BJ (cell line): ENCODE results near the gene ATP5MC3. TPM values are rescaled to one million over a fixed set of nuclear protein-coding genes. Genes with fewer than 3 reads are reported as not detected.

Experiments
- CTCF ChIA-PET: fragments of 350-600 bp; formaldehyde crosslinking; extraction: SDS; loops from one replicate; lab custom pipeline; 2021; ENCODE audit warnings: antibody characterized with exemption, inconsistent platforms; lab: Yijun Ruan, JAX
- POLR2A ChIA-PET: fragments of 300-600 bp; sonication (Branson Sonifier 250); formaldehyde crosslinking; extraction: SDS; loops from one replicate; lab custom pipeline; 2021; ENCODE audit warnings: antibody characterized with exemption; lab: Charles Lee
- DNase-seq: peaks from one replicate; pipeline ENCODE4 v3.0.0-alpha.2; 2011; ENCODE audit warnings: low read depth
- H3K27me3 ChIP-seq: 2 replicates; pipeline ENCODE4 v1.6.0; 2011; ENCODE audit warnings: low read length; ENCODE audit not compliant: control insufficient read depth, insufficient read depth
- H3K36me3 ChIP-seq: 2 replicates; pipeline ENCODE4 v1.5.1; 2011; ENCODE audit warnings: low read length; ENCODE audit not compliant: control insufficient read depth, insufficient read depth
- H3K4me3 ChIP-seq: 2 replicates; pipeline ENCODE4 v1.5.1; 2011; ENCODE audit warnings: low read depth, mild to moderate bottlenecking, control low read depth, low read length
- polyA plus RNA-seq: library from polyadenylated mRNA; depleted of rRNA; stranded (reverse); fragments of >200 nt; gene quantifications from 2 replicates; pipeline ENCODE4 v1.2.3, GENCODE V29; 2011; rRNA removed
- small RNA-seq: library from RNA; depleted of rRNA; stranded (forward); fragments of <200 nt; gene quantifications from one replicate; pipeline ENCODE3, GENCODE V24; 2012; ENCODE audit warnings: low replicate concordance, low read depth; ENCODE audit not compliant: insufficient read length
- TF ChIP-seq, protein P1 (sequence below): IDR thresholded peaks from 2 replicates; pipeline ENCODE4 v1.5.1; 2011; ENCODE audit warnings: low read depth, mild to moderate bottlenecking, control low read depth, inconsistent platforms, low read length, moderate library complexity; ENCODE audit not compliant: insufficient read depth

The ATP5MC3 gene
- polyA plus RNA-seq, 1 experiment = 202 TPM

DNA sequence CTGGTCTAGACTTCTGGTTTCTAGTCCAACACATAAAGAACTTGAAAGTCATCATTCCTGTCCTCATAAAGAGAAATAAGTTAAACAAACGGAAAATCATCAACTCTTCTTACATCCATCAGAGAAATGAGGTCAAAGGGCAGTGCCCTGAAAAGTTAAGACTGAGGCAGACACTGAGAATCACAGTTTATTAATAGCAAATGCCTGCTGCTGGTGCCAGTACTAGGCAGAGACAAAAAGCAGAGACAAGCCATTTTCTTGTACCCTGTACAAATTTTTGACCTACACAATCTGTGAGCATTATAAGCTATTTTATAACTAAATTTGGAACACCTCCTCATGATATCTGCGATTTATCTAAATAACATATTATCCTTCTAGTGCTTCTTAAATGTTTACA lies 50.3 kb downstream of the ATP5MC3 start:
- DNase-seq = no peak
- CTCF ChIA-PET = interaction anchor here (0.9 kb wide), 1 partner anchor 10 kb away, joined by 3 read pairs; no protein-coding TSS in a partner anchor
- TF ChIP-seq, protein P1, sequence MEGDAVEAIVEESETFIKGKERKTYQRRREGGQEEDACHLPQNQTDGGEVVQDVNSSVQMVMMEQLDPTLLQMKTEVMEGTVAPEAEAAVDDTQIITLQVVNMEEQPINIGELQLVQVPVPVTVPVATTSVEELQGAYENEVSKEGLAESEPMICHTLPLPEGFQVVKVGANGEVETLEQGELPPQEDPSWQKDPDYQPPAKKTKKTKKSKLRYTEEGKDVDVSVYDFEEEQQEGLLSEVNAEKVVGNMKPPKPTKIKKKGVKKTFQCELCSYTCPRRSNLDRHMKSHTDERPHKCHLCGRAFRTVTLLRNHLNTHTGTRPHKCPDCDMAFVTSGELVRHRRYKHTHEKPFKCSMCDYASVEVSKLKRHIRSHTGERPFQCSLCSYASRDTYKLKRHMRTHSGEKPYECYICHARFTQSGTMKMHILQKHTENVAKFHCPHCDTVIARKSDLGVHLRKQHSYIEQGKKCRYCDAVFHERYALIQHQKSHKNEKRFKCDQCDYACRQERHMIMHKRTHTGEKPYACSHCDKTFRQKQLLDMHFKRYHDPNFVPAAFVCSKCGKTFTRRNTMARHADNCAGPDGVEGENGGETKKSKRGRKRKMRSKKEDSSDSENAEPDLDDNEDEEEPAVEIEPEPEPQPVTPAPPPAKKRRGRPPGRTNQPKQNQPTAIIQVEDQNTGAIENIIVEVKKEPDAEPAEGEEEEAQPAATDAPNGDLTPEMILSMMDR = no peak
- H3K36me3 ChIP-seq = peaks cover 1% of the 10 kb centered on the region; the same call in 1 of the 2 replicates
- no peak overlapping the region for H3K4me3 ChIP-seq
- no peaks in the 10 kb centered on the region for H3K27me3 ChIP-seq
- POLR2A ChIA-PET = no interaction called here

DNA sequence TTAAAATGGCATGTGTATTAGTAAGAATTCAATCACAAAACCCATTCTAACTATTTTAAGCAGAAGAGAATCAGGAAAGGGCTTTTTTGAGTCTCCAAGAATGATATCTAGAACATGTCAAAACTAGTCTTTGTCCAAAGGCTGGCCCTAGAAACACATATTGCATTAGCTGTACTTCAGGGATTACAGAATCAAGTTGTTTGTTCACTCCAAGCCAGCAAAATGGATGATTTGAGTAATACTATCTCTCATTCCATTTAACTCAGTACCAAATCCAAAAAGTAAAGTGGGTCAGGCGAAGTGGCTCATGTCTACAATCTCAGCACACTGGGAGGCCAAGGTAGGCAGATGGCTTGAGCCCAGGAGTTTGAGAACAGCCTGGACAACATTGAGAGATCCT lies 54.8 kb downstream of the ATP5MC3 start:
- H3K27me3 ChIP-seq = no peaks in the 10 kb centered on the region
- DNase-seq = no peak
- H3K4me3 ChIP-seq = no peak overlapping the region
- TF ChIP-seq, protein P1 = no peak
- POLR2A ChIA-PET = no interaction called here
- no peaks in the 10 kb centered on the region; the same call in 1 of the 2 replicates for H3K36me3 ChIP-seq
- CTCF ChIA-PET = interaction anchor here (0.9 kb wide), 1 partner anchor 11 kb away, joined by 3 read pairs; no protein-coding TSS in a partner anchor

Small RNA genes lying within 50 kb of the gene (small RNA-seq; reads per million reads assigned to genes)
- not detected for gene MIR933

Other genes starting within 250 kb of the ATP5MC3 start
- 93.0 and 167 TPM in 2 replicates for gene CHN1, start 176.3 kb downstream of the ATP5MC3 start, polyA plus RNA-seq
- 60.6 and 70.2 TPM in 2 replicates for gene ATF2, start 13.5 kb downstream of the ATP5MC3 start, polyA plus RNA-seq